Adrenal gland (tissue), 12 donors: ENCODE measurements around the gene ARAP1. TPM values are rescaled to one million over a fixed set of nuclear protein-coding genes. Genes with fewer than 3 reads are reported as not detected.

Experiments
- DNase-seq, 7 donors: peaks; one replicate each; pipeline ENCODE4 v3.0.0-alpha.2; 2019 to 2020
- H3K27ac ChIP-seq, 5 donors: fragments of 200-600 bp; sonication (generic) in 4 of 5; 1 replicate in 3 of 5; 2 replicates in 2 of 5; pipeline versions ENCODE4 v1.5.1 to v1.8.0; 2016 to 2020; ENCODE audit warnings: mild to moderate bottlenecking in 1 of 5
- H3K27me3 ChIP-seq: fragments of 200-600 bp; 2 replicates; pipeline ENCODE4 v1.8.0; 2021
- H3K36me3 ChIP-seq, 2 donors: fragments of 200-600 bp; replicated peaks in 1 of 2; 1 replicate in 1 of 2; 2 replicates in 1 of 2; pipeline versions ENCODE4 v1.5.1 to v1.8.0; 2018 to 2022
- H3K4me1 ChIP-seq, 2 donors: fragments of 200-600 bp; replicated peaks in 1 of 2; 1 replicate in 1 of 2; 2 replicates in 1 of 2; pipeline versions ENCODE4 v1.5.1 to v1.8.0; 2018 to 2021
- H3K4me3 ChIP-seq, 4 donors: fragments of 200-600 bp; sonication (generic) in 3 of 4; one replicate each; pipeline ENCODE4 v1.5.1; 2016 to 2018
- H3K9me3 ChIP-seq, 3 donors: fragments of 200-600 bp; sonication (generic) in 1 of 3; replicated peaks in 1 of 3; 1 replicate in 2 of 3; 2 replicates in 1 of 3; pipeline versions ENCODE4 v1.5.1 to v1.8.0; 2016 to 2021
- CTCF ChIP-seq, 6 experiments: fragments of 450-650 bp in 4 of 6; fragments of 200-600 bp in 2 of 6; sonication (generic) in 1 of 6; IDR thresholded peaks; 1 replicate in 5 of 6; 2 replicates in 1 of 6; pipeline versions ENCODE4 v1.5.1 to v1.8.0; 2016 to 2021; ENCODE audit warnings: antibody characterized with exemption in 6 of 6, mild to moderate bottlenecking in 2 of 6, moderate library complexity in 1 of 6
- POLR2A ChIP-seq, 2 donors: fragments of 450-650 bp; IDR thresholded peaks; one replicate each; pipeline ENCODE4 v1.6.1; 2017; ENCODE audit warnings: antibody characterized with exemption in 2 of 2, mild to moderate bottlenecking in 2 of 2, moderate library complexity in 1 of 2
- WGBS, 4 donors: extraction: QIAGEN DNeasy Blood & Tissue Kit in 2 of 4; methylation state at CpG; one replicate each; pipeline versions ENCODE4 v1.1.5 to v1.1.7; 2013 to 2017; 5-methylcytosine and 5-hydroxymethylcytosine counted together
- intact Hi-C, 2 donors: fragments of 100-400 bp; cut with DNase I; formaldehyde crosslinking; loops; one replicate each; pipeline versions ENCODE4 v1.14.1 to v1.15.0; 2022 to 2023
- polyA plus RNA-seq, 3 donors: library from polyadenylated mRNA; stranded (reverse); fragments of 200-250 nt in 2 of 3; fragments of 350-450 nt in 1 of 3; fragmentation: Illumina TruSeq in 1 of 3; extraction: RNeasy Lipid Tissue Mini Kit (QIAGEN cat#74804) in 1 of 3; gene quantifications; one replicate each; pipeline ENCODE4 v1.2.3, GENCODE V29; 2013 to 2014
- total RNA-seq, 9 donors: library from RNA; depleted of rRNA in 4 of 9; stranded (reverse); fragments of >200 nt in 4 of 9; fragments of 120-200 nt in 1 of 9; fragmentation: NEBNext Ultra II Directional in 1 of 9; extraction: Animal tissue kit (Norgen Biotek cat#: 25700) in 1 of 9; gene quantifications; one replicate each; pipeline versions ENCODE4 v1.1.0 to v1.2.4, GENCODE V29; 2013 to 2023
- donor health status: healthy with polysubstance abuse.
- donor health status: Bipolar disorder and iron deficiency.
- donor health status: DM: yes; HTN: yes; CAD: no.
- donor health status: DM: no; HTN: no; CAD: no.
- donor health status: DM: no; HTN: no; CAD: no.
- donor health status: DM: yes; HTN: yes; CAD: no.

The ARAP1 gene
- total and polyA plus RNA-seq, 12 donors: 30.0 to 217 (median 149) TPM

GRCh38 chr11:72772059-72772458 is 19.9 kb upstream of the ARAP1 start:
- TF ChIP-seq CTCF (IDR thresholded peaks at IDR 0.05) (no peak), POLR2A (IDR thresholded peaks at IDR 0.05) (no peak)
- Histone ChIP-seq H3K4me1 (peaks cover 54 to 79% of the 10 kb centered on the region in 2 donors), H3K27ac (peak overlapping the region in 3 of 5 donors; percentile 45 to 88 (median 85)), H3K27me3 (no peaks in the 10 kb centered on the region), H3K36me3 (no peaks in the 10 kb centered on the region), H3K9me3 (no peaks in the 10 kb centered on the region), H3K4me3 (no peak overlapping the region)
- 75 to 92% (median 91%) methylated on average over 1 to 12 of the region's 12 CpGs for WGBS, 4 donors
- intact Hi-C loops: no loop called here
- DNase-seq: no peak

- Histone ChIP-seq H3K4me1 (peaks cover 48 to 73% of the 10 kb centered on the region in 2 donors), H3K4me3 (no peak overlapping the region), H3K36me3 (no peaks in the 10 kb centered on the region), H3K27ac (peak overlapping the region in 3 of 5 donors; percentile 16 to 88 (median 85)), H3K9me3 (no peaks in the 10 kb centered on the region), H3K27me3 (no peaks in the 10 kb centered on the region)
- peak; percentile 50 to 74 (median 71) for DNase-seq
- no peak for TF ChIP-seq CTCF (IDR thresholded peaks at IDR 0.05)
- peak in 1 of 2 donors; percentile 37 for TF ChIP-seq POLR2A (IDR thresholded peaks at IDR 0.05)
- 23 to 52% (median 44%) methylated on average over 3 to 4 of the region's 4 CpGs for WGBS, 4 donors
- intact Hi-C loops: no loop called here
These were observed 19.3 kb upstream of the ARAP1 start for GRCh38 chr11:72771507-72771906.

- 83 to 87% (median 86%) methylated on average over 3 of the region's 3 CpGs for WGBS, 4 donors
- no peak for TF ChIP-seq CTCF (IDR thresholded peaks at IDR 0.05)
- no peak for TF ChIP-seq POLR2A (IDR thresholded peaks at IDR 0.05)
- no peak overlapping the region for H3K4me3 ChIP-seq
- no peaks in the 10 kb centered on the region for H3K27me3 ChIP-seq
- no peak for DNase-seq
- H3K27ac ChIP-seq: peak overlapping the region in 2 of 5 donors; percentile 16 to 88
- no peaks in the 10 kb centered on the region for H3K9me3 ChIP-seq
- intact Hi-C loops: no loop called here
- no peaks in the 10 kb centered on the region for H3K36me3 ChIP-seq
- H3K4me1 ChIP-seq: peaks cover 41 to 66% of the 10 kb centered on the region in 2 donors
These were observed 18.6 kb upstream of the ARAP1 start for GRCh38 chr11:72770799-72771198.

GRCh38 chr11:72769680-72770079 is 17.5 kb upstream of the ARAP1 start:
- intact Hi-C loops: no loop called here

More at GRCh38 chr11:72769680-72770079, 17.5 kb upstream of the ARAP1 start:
- H3K36me3 ChIP-seq: no peaks in the 10 kb centered on the region
- TF ChIP-seq POLR2A (IDR thresholded peaks at IDR 0.05) (no peak), CTCF (IDR thresholded peaks at IDR 0.05) (no peak)
- peak in 3 of 7 donors; percentile 38 to 82 (median 55) for DNase-seq
- H3K27ac ChIP-seq: peak overlapping the region in 1 of 5 donors; percentile 88
- H3K27me3 ChIP-seq: no peaks in the 10 kb centered on the region
- peaks cover 32 to 55% of the 10 kb centered on the region in 2 donors for H3K4me1 ChIP-seq
- H3K9me3 ChIP-seq: no peaks in the 10 kb centered on the region
- no peak overlapping the region for H3K4me3 ChIP-seq
- 57 to 64% (median 59%) methylated on average over 4 of the region's 4 CpGs for WGBS, 4 donors
